Measurements from ENCODE around the gene MID1.

The MID1 gene

GRCh38 chrX:10423716-10424115 lies 196.7 kb downstream of the MID1 start:
- H3K27me3 Mint-ChIP-seq = no peaks in the 10 kb centered on the region
- no peak overlapping the region for H3K4me3 Mint-ChIP-seq

DNA sequence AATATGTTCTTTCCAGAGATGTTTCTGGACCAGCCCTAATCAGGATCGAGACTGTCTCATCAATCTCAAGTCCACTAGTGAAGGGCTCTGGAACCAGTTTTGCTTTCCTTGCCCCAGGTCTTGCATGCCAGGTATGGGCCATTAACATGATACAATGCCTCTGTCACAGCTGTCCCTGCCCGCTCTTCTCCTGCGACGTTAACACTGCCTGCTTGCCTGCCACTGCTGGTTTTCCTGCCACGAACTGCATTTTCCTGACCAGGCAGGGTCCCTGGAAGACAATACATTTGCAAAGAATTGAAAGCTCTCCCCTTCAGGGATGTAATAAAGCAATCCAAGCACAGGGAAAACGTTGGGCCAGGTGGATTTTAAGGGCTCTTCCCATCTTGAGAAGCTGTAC lies 200.3 kb downstream of the MID1 start:
- H3K9me3 Mint-ChIP-seq = no peaks in the 10 kb centered on the region
- H3K27ac Mint-ChIP-seq = no peak overlapping the region
- no peak overlapping the region for H3K4me3 Mint-ChIP-seq
- DNase-seq (ENCODE audit: low spot score in 2 of 2) (no peak), ATAC-seq (ENCODE audit: low read depth) (no peak)
- H3K4me1 Mint-ChIP-seq = no peaks in the 10 kb centered on the region
- no peaks in the 10 kb centered on the region for H3K36me3 Mint-ChIP-seq
- H3K27me3 Mint-ChIP-seq = no peaks in the 10 kb centered on the region

More at GRCh38 chrX:10423716-10424115, 196.7 kb downstream of the MID1 start:
- DNase-seq (ENCODE audit: low spot score in 2 of 2) (no peak), ATAC-seq (ENCODE audit: low read depth) (no peak)
- Mint-ChIP-seq H3K27ac (no peak overlapping the region), H3K36me3 (no peaks in the 10 kb centered on the region), H3K9me3 (no peaks in the 10 kb centered on the region), H3K4me1 (no peaks in the 10 kb centered on the region)

- Mint-ChIP-seq H3K4me1 (no peaks in the 10 kb centered on the region), H3K27me3 (no peaks in the 10 kb centered on the region), H3K9me3 (no peaks in the 10 kb centered on the region), H3K36me3 (no peaks in the 10 kb centered on the region), H3K27ac (no peak overlapping the region), H3K4me3 (no peak overlapping the region)
- no peak for ATAC-seq (ENCODE audit: low read depth)
- no peak for DNase-seq (ENCODE audit: low spot score in 2 of 2)
Measured at GRCh38 chrX:10416424-10416823, 204.0 kb downstream of the MID1 start.

- no peaks in the 10 kb centered on the region for H3K9me3 Mint-ChIP-seq
- ATAC-seq (ENCODE audit: low read depth) (no peak), DNase-seq (ENCODE audit: low spot score in 2 of 2) (no peak)
- H3K36me3 Mint-ChIP-seq = no peaks in the 10 kb centered on the region
- H3K4me1 Mint-ChIP-seq = no peaks in the 10 kb centered on the region
- H3K27ac Mint-ChIP-seq = no peak overlapping the region
- H3K4me3 Mint-ChIP-seq = no peak overlapping the region
- H3K27me3 Mint-ChIP-seq = no peaks in the 10 kb centered on the region
Measured at GRCh38 chrX:10415306-10416001, 204.9 kb downstream of the MID1 start.

- no peaks in the 10 kb centered on the region for H3K4me1 Mint-ChIP-seq
- no peaks in the 10 kb centered on the region for H3K9me3 Mint-ChIP-seq
- H3K27me3 Mint-ChIP-seq = no peaks in the 10 kb centered on the region
- no peak overlapping the region for H3K27ac Mint-ChIP-seq
- DNase-seq (ENCODE audit: low spot score in 2 of 2) (no peak), ATAC-seq (ENCODE audit: low read depth) (no peak)
- no peaks in the 10 kb centered on the region for H3K36me3 Mint-ChIP-seq
- no peak overlapping the region for H3K4me3 Mint-ChIP-seq
Measured at GRCh38 chrX:10414862-10415261, 205.5 kb downstream of the MID1 start.

DNA sequence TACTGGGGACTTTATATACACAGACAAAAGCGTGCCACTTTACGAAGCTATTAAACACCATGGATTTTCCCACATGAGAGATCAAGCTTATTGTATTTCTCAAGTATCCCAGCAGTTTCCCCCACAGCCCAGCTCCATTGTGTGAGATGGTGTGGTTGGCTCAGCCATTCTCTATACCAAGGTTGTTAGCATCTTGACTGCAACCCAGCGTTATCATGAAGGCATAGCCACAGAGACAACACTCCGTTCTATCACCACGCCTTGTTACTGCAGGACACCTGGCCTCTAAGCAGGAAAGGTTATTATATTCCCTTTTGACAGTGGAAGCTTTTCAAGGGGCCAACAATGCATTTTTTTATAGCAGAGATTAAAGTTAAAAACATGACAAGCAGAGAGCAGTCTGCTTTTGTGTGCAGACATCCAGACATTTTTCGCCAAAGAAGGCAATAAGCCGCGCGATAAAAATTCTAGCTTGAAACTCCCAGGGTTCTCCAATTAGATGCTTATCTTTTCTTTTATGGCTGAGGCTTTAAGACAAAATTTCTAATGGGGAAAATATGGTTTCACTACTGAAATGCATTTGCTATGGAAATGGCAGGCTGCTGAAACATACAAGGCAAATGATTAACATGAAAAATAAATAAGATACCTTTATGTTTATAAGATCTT lies 206.1 kb downstream of the MID1 start:
- no peak for DNase-seq (ENCODE audit: low spot score in 2 of 2)
- Mint-ChIP-seq H3K9me3 (no peaks in the 10 kb centered on the region), H3K4me3 (no peak overlapping the region), H3K27me3 (no peaks in the 10 kb centered on the region), H3K4me1 (no peaks in the 10 kb centered on the region), H3K27ac (no peak overlapping the region), H3K36me3 (no peaks in the 10 kb centered on the region)
- ATAC-seq (ENCODE audit: low read depth) = no peak

- Mint-ChIP-seq H3K4me3 (no peak overlapping the region), H3K4me1 (no peaks in the 10 kb centered on the region), H3K9me3 (no peaks in the 10 kb centered on the region), H3K27me3 (no peaks in the 10 kb centered on the region), H3K27ac (no peak overlapping the region), H3K36me3 (no peaks in the 10 kb centered on the region)
- DNase-seq (ENCODE audit: low spot score in 2 of 2) (no peak), ATAC-seq (ENCODE audit: low read depth) (no peak)
Measured at GRCh38 chrX:10404436-10404835, 215.9 kb downstream of the MID1 start.

- Mint-ChIP-seq H3K27ac (no peak overlapping the region), H3K36me3 (no peaks in the 10 kb centered on the region), H3K9me3 (no peaks in the 10 kb centered on the region), H3K27me3 (no peaks in the 10 kb centered on the region), H3K4me1 (peaks cover 2% of the 10 kb centered on the region), H3K4me3 (no peak overlapping the region)
- DNase-seq (ENCODE audit: low spot score in 2 of 2) = no peak
- ATAC-seq (ENCODE audit: low read depth) = no peak
Measured at GRCh38 chrX:10401239-10401638, 219.1 kb downstream of the MID1 start.

GRCh38 chrX:10399043-10399741 lies 221.2 kb downstream of the MID1 start:
- H3K4me1 Mint-ChIP-seq = peaks cover 6% of the 10 kb centered on the region
- ATAC-seq (ENCODE audit: low read depth) = no peak
- H3K4me3 Mint-ChIP-seq = no peak overlapping the region
- H3K9me3 Mint-ChIP-seq = no peaks in the 10 kb centered on the region
- no peaks in the 10 kb centered on the region for H3K36me3 Mint-ChIP-seq
- H3K27ac Mint-ChIP-seq = no peak overlapping the region
- DNase-seq (ENCODE audit: low spot score in 2 of 2) = no peak
- H3K27me3 Mint-ChIP-seq = peaks cover 6% of the 10 kb centered on the region

GRCh38 chrX:10398215-10398614 lies 222.2 kb downstream of the MID1 start:
- no peaks in the 10 kb centered on the region for H3K9me3 Mint-ChIP-seq
- no peak for DNase-seq (ENCODE audit: low spot score in 2 of 2)
- H3K27ac Mint-ChIP-seq = no peak overlapping the region
- H3K36me3 Mint-ChIP-seq = no peaks in the 10 kb centered on the region
- H3K4me3 Mint-ChIP-seq = no peak overlapping the region
- H3K27me3 Mint-ChIP-seq = peaks cover 6% of the 10 kb centered on the region
- peaks cover 6% of the 10 kb centered on the region for H3K4me1 Mint-ChIP-seq
- ATAC-seq (ENCODE audit: low read depth) = no peak

- no peak for DNase-seq (ENCODE audit: low spot score in 2 of 2)
- Mint-ChIP-seq H3K9me3 (no peaks in the 10 kb centered on the region), H3K27me3 (peaks cover 6% of the 10 kb centered on the region), H3K36me3 (no peaks in the 10 kb centered on the region), H3K27ac (no peak overlapping the region), H3K4me1 (peaks cover 6% of the 10 kb centered on the region), H3K4me3 (no peak overlapping the region)
- no peak for ATAC-seq (ENCODE audit: low read depth)
Measured at GRCh38 chrX:10397349-10397748, 223.0 kb downstream of the MID1 start.

DNA sequence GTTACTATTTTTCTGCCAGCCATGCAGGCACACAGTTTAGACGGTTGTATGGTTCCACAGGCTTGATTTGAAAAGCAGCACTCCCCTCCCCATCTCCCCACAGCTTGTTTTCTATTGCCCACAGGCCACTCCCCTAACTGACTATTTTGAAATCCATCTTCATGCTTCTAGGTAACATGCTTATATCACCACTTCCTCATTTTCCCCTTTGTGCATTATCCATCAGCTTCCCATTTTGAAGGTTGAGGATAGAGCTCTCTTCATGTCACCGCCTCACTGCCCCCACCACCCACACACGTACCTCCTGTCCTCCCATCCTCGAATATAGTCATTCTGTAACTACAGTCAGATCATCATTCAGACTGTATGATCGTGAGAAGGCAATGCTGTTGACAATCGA lies 224.7 kb downstream of the MID1 start:
- H3K27me3 Mint-ChIP-seq = peaks cover 6% of the 10 kb centered on the region
- peaks cover 6% of the 10 kb centered on the region for H3K4me1 Mint-ChIP-seq
- no peaks in the 10 kb centered on the region for H3K36me3 Mint-ChIP-seq
- ATAC-seq (ENCODE audit: low read depth) = no peak
- no peaks in the 10 kb centered on the region for H3K9me3 Mint-ChIP-seq
- H3K27ac Mint-ChIP-seq = no peak overlapping the region
- DNase-seq (ENCODE audit: low spot score in 2 of 2) = no peak
- no peak overlapping the region for H3K4me3 Mint-ChIP-seq

Measured in memory B cell (primary cell).